Astrocyte of the spinal cord (primary cell): ENCODE measurements around the gene HNF1B.

Experiments used
- DNase-seq: peaks from one replicate; pipeline ENCODE4 v3.0.0; 2011; ENCODE audit warnings: low read depth, low spot score
- H3K4me3 ChIP-seq: 2 replicates; pipeline ENCODE4 v1.5.1; 2011; ENCODE audit warnings: low read depth, mild to moderate bottlenecking, low read length, moderate library complexity
- CTCF ChIP-seq: IDR thresholded peaks from 2 replicates; pipeline ENCODE4 v1.5.1; 2012; ENCODE audit warnings: low read depth, mild to moderate bottlenecking, low read length, inconsistent platforms
- in situ Hi-C: cut with HindIII; loops from 2 replicates; pipeline ENCODE4 v1.10.0; 2017; ENCODE audit warnings: low sequenced_read_pairs

HNF1B gene

GRCh38 chr17:37744961-37745800, at the start of gene HNF1B:
Gene HNF1B, minus strand, starts transcription at chr17:37745059. Its CDS starts 175 bp downstream, at chr17:37744884.
- no peak for TF ChIP-seq CTCF
- DNase-seq = no peak
- no peak within 1 kb of the TSS for H3K4me3 ChIP-seq
- in situ Hi-C loops = no loop called here

- no peak overlapping the region for H3K4me3 ChIP-seq
- no peak for TF ChIP-seq CTCF
- in situ Hi-C loops = no loop called here
- peak; percentile 69 for DNase-seq
Measured at GRCh38 chr17:37792787-37793186, 47.9 kb upstream of the HNF1B start.

GRCh38 chr17:37791447-37792399, 46.9 kb upstream of the HNF1B start:
- peak; percentile 45 for TF ChIP-seq CTCF
- no peak for DNase-seq
- in situ Hi-C loops = no loop called here
- no peak overlapping the region for H3K4me3 ChIP-seq

GRCh38 chr17:37789771-37790541, 45.1 kb upstream of the HNF1B start:
- no peak for TF ChIP-seq CTCF

GRCh38 chr17:37789021-37789565, 44.2 kb upstream of the HNF1B start:
- no peak for DNase-seq
- no peak overlapping the region for H3K4me3 ChIP-seq
- no peak for TF ChIP-seq CTCF
- in situ Hi-C loops = no loop called here

More at GRCh38 chr17:37789771-37790541, 45.1 kb upstream of the HNF1B start:
- no peak overlapping the region for H3K4me3 ChIP-seq
- in situ Hi-C loops = no loop called here
- no peak for DNase-seq
